Measurements from ENCODE around the gene THY1.

Gene THY1

DNA sequence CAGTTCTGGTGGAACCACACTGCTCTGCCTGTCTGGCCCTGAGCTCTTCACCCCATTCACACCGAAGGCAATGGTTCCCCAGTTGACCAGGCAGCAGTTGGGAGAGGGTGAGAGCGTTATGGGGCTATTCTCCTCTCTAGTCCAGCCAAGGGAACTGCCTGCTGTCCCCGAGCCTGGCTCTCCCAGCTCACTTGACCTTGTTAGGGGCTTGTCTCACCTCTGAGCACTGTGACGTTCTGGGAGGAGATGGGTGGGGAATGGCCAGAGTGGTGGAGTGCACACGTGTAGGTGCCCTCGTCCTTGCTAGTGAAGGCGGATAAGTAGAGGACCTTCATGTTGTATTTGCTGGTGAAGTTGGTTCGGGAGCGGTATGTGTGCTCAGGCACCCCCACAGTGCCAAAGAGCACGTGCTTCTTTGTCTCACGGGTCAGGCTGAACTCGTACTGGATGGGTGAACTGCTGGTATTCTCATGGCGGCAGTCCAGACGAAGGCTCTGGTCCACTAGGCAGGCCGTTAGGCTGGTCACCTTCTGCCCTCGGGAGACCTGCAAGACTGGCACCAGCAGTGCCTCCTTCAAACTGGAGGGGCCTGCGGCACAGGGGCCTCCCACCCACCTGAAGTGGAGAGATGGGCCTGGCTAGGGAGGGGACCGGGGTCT lies 3.0 kb downstream of the THY1 start:
- no peak overlapping the region for H3K4me3 ChIP-seq (replicated peaks; ENCODE audit: low read depth, low read length)
- no peak for DNase-seq (ENCODE audit: low read depth)
- TF ChIP-seq, protein P1, sequence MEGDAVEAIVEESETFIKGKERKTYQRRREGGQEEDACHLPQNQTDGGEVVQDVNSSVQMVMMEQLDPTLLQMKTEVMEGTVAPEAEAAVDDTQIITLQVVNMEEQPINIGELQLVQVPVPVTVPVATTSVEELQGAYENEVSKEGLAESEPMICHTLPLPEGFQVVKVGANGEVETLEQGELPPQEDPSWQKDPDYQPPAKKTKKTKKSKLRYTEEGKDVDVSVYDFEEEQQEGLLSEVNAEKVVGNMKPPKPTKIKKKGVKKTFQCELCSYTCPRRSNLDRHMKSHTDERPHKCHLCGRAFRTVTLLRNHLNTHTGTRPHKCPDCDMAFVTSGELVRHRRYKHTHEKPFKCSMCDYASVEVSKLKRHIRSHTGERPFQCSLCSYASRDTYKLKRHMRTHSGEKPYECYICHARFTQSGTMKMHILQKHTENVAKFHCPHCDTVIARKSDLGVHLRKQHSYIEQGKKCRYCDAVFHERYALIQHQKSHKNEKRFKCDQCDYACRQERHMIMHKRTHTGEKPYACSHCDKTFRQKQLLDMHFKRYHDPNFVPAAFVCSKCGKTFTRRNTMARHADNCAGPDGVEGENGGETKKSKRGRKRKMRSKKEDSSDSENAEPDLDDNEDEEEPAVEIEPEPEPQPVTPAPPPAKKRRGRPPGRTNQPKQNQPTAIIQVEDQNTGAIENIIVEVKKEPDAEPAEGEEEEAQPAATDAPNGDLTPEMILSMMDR (IDR thresholded peaks at IDR 0.05; ENCODE audit: low read length, missing control alignments), result no peak

DNA sequence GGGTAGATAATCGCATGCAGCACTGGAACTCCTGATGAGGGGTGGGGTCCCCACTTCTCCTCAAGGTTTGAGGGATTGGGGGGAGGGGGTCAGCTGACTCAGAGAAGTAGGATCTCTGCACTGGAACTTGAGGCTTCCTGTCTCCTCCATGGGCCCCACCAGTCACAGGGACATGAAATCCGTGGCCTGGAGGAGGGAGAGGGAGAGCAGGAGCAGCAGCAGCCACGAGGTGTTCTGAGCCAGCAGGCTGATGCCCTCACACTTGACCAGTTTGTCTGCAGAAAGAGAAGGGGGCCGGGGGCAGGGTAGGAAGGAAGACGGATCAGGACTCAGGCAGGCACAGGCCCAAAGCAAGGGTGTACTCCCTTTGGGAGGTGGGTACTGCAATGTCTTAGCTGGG lies 3.7 kb downstream of the THY1 start:
- no peak for DNase-seq (ENCODE audit: low read depth)
- H3K4me3 ChIP-seq (replicated peaks; ENCODE audit: low read depth, low read length), result no peak overlapping the region
- TF ChIP-seq, protein P1 (IDR thresholded peaks at IDR 0.05; ENCODE audit: low read length, missing control alignments), result no peak

DNA sequence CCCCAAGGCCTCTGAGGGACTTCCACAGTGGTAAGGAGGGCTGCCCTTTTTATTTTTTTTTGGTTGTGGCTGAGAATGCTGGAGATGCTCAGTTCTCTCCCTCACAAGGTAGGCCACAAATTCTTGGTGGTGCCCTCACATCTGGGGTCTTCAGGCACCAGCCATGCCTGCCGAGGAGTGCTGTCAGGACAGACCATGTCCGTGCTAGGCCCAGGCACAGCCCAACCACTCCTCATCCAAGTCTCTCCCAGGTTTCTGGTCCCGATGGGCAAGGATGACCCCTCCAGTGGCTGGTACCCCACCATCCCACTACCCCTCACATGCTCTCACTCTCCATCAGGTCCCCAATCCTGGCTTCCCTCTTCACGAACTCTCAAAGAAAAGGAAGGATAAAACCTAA lies 4.2 kb downstream of the THY1 start:
- no peak for DNase-seq (ENCODE audit: low read depth)
- TF ChIP-seq, protein P1 (IDR thresholded peaks at IDR 0.05; ENCODE audit: low read length, missing control alignments), result no peak
- no peak overlapping the region for H3K4me3 ChIP-seq (replicated peaks; ENCODE audit: low read depth, low read length)

DNA sequence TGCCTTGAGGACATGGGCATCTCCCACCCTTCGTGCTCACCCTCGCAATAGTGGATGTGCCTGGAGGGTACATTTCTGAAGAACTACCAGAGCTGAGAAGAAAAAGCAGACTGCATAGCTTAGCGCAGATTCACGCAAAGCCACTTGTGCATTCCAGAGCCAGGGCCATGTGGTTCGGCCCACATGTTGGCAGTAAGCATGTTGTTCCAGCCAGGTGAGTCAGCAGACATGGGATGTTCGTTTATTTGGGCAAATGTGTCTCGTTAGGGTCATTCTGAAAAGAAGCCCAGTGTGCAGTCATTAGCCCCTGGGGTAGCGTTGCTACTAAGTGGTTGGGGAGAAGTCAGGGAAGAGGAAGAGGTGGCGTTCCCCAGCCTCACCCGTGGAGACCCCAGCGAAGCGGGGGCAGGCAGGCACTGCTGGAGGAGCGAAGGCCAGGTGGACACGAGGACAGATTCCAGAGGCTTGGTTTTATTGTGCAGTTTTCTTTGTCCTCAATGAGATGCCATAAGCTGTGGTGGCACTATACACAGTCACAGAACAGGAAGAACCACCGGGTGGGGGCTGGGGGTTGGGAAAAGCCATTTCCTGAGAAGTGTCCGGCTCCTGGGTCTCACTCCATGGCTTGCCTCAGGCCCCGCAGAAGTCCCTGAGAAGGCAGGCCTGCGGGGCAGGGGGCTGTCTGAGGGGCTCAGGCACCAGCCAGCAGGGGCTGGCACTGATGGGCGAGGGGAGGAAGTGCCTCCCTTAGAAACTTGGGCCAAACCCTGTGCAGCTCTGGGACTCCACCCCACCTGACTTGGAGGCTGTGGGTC lies 5.0 kb downstream of the THY1 start:
- TF ChIP-seq, protein P1 (IDR thresholded peaks at IDR 0.05; ENCODE audit: low read length, missing control alignments), result no peak
- no peak overlapping the region for H3K4me3 ChIP-seq (replicated peaks; ENCODE audit: low read depth, low read length)
- peak; percentile 70 for DNase-seq (ENCODE audit: low read depth)

DNA sequence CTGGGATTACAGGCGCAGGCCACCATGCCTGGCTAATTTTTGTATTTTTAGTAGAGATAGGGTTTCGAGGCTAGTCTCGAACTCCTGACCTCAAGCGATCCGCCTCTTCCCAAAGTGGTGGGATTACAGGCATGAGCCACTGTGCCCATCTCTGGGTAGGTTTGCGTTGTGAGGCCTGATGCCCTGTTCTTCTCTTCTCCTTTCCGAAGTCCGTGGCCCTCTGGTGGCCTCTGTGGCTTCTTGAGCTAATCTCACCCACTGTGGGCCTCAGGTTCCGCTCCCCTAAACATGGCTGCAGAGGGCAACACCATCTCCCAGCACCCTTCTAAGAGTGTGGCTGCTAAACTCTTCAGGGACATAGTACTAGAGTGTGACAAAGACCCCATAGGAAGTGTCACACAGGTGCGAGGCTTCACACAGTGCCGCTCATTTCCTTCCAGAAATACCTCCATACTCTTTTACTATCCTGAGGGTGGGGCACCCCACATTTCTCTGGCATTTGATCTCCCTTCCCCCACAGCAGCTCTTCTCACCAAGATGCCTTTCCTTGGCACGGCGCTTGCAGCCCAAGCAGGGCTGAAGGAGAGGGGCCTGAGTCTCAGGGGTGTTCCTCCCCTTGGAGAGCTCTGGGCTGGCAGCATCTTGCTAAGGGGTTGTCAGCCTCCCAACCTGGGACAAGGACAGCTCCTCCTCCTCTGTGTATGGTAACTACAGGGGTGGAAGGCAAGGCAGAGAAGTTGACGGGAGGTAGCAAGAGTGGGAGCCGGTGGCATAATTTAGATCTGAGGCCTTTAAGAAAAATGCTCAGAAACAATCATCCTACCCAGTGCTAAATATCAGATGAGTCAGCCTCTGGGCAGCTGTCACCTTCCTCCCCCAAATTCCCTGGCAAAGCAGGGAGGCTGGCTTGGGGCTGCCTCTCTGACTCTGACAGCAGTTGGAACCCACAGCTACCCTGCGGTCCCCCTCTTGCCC lies 6.1 kb downstream of the THY1 start:
- peak; percentile 59 for DNase-seq (ENCODE audit: low read depth)
- no peak overlapping the region for H3K4me3 ChIP-seq (replicated peaks; ENCODE audit: low read depth, low read length)
- TF ChIP-seq, protein P1 (IDR thresholded peaks at IDR 0.05; ENCODE audit: low read length, missing control alignments), result no peak

DNA sequence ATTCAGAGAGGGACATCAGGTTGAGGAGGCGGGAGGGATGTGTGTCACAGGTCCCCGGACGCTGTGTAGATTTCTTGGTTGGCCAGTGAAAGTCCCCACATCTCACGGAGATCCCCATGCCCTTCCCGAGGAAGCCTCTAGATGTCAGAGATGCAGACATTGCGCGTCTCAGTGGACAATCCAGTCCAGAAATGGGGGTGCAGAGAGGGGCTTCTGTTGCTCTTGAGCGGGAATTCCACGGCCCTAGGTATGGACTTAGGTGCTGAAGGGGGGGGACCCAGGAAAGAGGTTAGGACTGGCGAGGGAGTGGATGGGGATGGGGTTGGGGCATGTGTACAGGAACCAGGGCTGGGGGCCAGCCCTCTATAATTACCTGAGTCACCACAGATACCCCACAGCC lies 7.0 kb downstream of the THY1 start:
- H3K4me3 ChIP-seq (replicated peaks; ENCODE audit: low read depth, low read length), result no peak overlapping the region
- TF ChIP-seq, protein P1 (IDR thresholded peaks at IDR 0.05; ENCODE audit: low read length, missing control alignments), result no peak
- DNase-seq (ENCODE audit: low read depth), result no peak

Measured in fibroblast of pulmonary artery (primary cell).